Lower lobe of right lung (tissue), 2 donors: ENCODE results near the gene USP48. TPM values are rescaled to one million over a fixed set of nuclear protein-coding genes. Genes with fewer than 3 reads are reported as not detected.
A peak's percentile ranks its signal among the peaks of the same experiment; 100 is the strongest.

Source experiments
- ATAC-seq, 2 donors: fragments of 200-7000 bp; cut with Tn5 transposase; one replicate each; pipeline ENCODE4 v1.9.1; 2020 to 2022; ENCODE audit warnings: mild to moderate bottlenecking in 2 of 2, moderate library complexity in 2 of 2
- DNase-seq: peaks from one replicate; pipeline ENCODE4 v3.0.0-alpha.2; 2020
- H3K27ac ChIP-seq: fragments of 200-600 bp; one replicate; pipeline ENCODE4 v1.8.0; 2022
- H3K27me3 ChIP-seq: fragments of 200-600 bp; one replicate; pipeline ENCODE4 v1.8.0; 2022; ENCODE audit warnings: low read depth
- H3K36me3 ChIP-seq: fragments of 200-600 bp; one replicate; pipeline ENCODE4 v1.8.0; 2022; ENCODE audit warnings: mild to moderate bottlenecking
- H3K4me1 ChIP-seq: fragments of 200-600 bp; one replicate; pipeline ENCODE4 v1.8.0; 2022
- H3K4me3 ChIP-seq: fragments of 200-600 bp; one replicate; pipeline ENCODE4 v1.8.0; 2022; ENCODE audit warnings: mild to moderate bottlenecking
- H3K9me3 ChIP-seq: fragments of 200-600 bp; one replicate; pipeline ENCODE4 v1.8.0; 2022
- intact Hi-C: fragments of 100-400 bp; cut with DNase I; formaldehyde crosslinking; loops from one replicate; pipeline ENCODE4 v1.11.0; 2022
- total RNA-seq: library from RNA; stranded (reverse); fragmentation: NEBNext Ultra II Directional; extraction: Animal tissue kit (Norgen Biotek cat#: 25700); gene quantifications from one replicate; pipeline ENCODE4 v1.2.1, GENCODE V29; 2021
- TF ChIP-seq, protein P1 (sequence below): fragments of 200-600 bp; IDR thresholded peaks from one replicate; pipeline ENCODE4 v1.8.0; 2022; ENCODE audit warnings: antibody characterized with exemption, mild to moderate bottlenecking
- donor health status: DM: no; HTN: yes; CAD: no; lungs with severe emphysema.

Gene USP48
- total RNA-seq, 1 donor from 2014 or later, result 61.9 TPM

DNA sequence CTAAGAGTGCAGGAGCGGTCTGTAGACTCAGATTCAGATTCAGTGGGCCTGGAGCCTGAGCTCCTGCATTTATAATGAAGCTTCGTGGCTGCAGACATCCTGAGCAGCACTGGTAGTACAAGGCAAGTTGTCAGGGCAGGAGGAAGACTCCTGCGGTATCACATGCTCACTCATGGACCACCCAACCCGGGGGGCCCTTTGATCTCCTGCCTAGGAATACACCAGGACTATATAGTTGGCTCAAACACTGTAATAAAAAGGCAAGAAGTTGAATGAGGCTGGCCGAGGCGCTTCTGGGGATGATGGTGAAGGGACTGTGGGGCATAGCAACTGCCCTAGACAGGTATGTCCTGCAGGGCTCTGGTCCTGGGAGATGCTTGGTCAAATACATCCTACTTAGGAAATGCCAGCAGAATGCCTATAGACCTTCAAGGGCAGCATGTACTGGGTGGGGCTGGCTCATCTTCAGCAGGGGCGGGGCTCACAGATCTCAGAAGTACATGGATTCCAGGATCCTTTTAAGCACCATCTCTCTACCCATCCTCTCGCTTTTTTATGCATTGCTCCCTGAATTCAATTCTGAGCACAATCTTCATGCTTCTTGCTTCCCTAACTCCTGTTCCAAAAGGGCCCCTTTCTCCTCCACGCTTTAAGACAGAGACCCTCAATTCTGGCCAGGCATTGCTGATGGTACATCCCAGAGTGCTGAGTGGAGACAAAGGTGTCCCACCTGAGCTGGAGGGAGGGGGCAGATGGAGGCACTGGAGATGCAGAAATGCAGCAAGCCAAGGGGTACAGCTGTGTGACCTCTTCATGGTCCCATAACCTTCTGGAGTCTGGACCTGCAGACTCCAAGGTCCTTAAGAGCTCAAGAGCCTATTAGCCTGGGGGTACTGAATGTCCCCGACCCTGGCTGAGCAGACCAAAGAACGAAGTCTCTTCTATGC, 111.7 kb downstream of the USP48 start:
- H3K4me1 ChIP-seq, result peaks cover 47% of the 10 kb centered on the region
- H3K9me3 ChIP-seq, result no peaks in the 10 kb centered on the region
- no peak overlapping the region for H3K27ac ChIP-seq
- DNase-seq (no peak), ATAC-seq (no peak)
- peaks cover 41% of the 10 kb centered on the region for H3K27me3 ChIP-seq
- H3K4me3 ChIP-seq, result no peak overlapping the region
- no peaks in the 10 kb centered on the region for H3K36me3 ChIP-seq
- TF ChIP-seq, protein P1, sequence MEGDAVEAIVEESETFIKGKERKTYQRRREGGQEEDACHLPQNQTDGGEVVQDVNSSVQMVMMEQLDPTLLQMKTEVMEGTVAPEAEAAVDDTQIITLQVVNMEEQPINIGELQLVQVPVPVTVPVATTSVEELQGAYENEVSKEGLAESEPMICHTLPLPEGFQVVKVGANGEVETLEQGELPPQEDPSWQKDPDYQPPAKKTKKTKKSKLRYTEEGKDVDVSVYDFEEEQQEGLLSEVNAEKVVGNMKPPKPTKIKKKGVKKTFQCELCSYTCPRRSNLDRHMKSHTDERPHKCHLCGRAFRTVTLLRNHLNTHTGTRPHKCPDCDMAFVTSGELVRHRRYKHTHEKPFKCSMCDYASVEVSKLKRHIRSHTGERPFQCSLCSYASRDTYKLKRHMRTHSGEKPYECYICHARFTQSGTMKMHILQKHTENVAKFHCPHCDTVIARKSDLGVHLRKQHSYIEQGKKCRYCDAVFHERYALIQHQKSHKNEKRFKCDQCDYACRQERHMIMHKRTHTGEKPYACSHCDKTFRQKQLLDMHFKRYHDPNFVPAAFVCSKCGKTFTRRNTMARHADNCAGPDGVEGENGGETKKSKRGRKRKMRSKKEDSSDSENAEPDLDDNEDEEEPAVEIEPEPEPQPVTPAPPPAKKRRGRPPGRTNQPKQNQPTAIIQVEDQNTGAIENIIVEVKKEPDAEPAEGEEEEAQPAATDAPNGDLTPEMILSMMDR, result no peak
- intact Hi-C loops, result no loop called here

DNA sequence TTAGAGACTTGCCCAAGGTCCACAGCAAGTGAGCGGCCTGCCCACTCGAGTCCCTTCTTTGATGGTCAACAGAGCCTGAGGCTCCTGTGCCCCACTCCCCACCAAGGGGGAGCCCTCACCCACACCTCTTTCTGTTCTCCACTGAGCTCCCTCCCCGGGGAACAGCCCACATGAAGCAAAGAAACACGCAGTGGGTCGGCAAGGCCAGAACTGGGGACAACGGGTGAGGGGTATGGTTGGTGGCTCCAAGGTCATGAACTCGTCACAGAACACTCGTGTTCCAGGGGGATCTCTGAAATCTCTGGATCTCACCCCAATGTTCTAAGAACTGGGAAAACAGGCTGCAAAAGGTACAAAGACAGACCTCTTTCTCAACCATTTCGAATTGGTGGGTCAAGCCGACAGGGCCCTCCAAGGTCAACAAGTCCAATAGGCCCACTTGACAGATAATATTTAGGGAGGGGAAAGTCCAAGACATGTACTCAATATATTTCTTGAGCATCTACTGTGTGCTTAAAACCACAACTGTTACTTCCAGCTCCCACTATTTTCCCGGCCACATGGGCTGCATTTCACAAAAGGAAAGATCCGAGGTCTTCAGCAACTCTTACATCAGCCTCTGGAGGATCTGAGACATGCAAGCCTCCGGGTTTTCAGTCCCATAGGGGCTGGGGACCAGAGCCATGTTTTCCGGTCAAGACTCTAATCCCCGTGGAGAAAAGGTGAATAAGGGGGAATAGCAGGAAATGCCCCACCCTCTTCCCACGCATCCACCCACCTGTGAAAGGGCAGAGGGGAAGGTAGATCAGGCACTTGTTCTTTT, 112.7 kb downstream of the USP48 start:
- Histone ChIP-seq H3K9me3 (no peaks in the 10 kb centered on the region), H3K4me3 (peak overlapping the region; percentile 46), H3K27me3 (peaks cover 50% of the 10 kb centered on the region), H3K36me3 (no peaks in the 10 kb centered on the region), H3K27ac (no peak overlapping the region), H3K4me1 (peaks cover 50% of the 10 kb centered on the region)
- ATAC-seq (no peak), DNase-seq (no peak)
- TF ChIP-seq, protein P1, result no peak
- intact Hi-C loops, result no loop called here

DNA sequence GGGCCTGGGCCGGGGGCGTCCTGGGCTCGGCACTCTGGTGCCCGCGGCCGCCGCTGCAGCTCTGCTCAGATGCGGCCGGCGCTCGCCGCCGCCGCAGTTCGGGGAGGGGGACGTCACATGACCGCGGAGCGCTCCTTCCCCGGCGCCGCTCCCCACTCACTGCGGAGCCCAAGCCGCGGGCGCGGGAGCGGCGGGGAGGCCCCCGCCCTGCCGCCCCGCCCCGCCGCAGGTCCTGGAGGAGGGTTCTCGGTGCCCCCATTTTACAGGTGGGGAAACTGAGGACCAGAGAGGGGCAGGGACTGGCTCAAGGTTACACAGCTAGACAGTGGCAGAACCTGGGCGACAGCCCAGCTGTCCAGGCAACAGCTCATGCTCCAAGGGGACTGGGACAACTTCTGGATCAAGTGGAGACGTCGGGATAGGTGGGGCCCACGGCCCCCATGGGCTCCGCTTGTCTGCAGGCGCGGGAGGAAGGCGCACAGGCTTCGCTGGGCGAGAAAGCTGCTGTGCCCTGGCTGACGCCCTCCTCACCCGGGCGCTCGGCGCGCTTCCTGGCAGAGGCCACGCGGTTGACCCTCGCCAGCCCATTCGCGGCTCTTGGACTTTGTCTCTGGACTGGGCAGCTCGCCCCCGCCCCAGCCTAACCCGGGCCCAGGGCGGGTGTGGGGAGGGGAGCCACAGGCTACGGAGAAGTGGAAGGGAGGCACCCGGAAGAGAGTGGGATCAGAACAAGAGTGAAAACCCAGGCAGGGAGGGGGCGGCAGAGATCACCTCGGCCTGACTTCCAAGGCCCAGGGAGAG, 113.5 kb downstream of the USP48 start, which contains the start of gene RAP1GAP:
TSS of gene RAP1GAP (minus strand) at position 100 of the 801 bp plus-strand sequence. CDS start 49,325 bp downstream, outside the sequence.
- ATAC-seq (peak; percentile 66 to 70), DNase-seq (peak; percentile 63)
- Histone ChIP-seq H3K27me3 (peaks cover 50% of the 10 kb centered on the region), H3K27ac (no peak within 1 kb of the TSS), H3K36me3 (no peaks in the 10 kb centered on the region), H3K4me1 (peaks cover 50% of the 10 kb centered on the region), H3K4me3 (peak within 1 kb of the TSS; percentile 46), H3K9me3 (no peaks in the 10 kb centered on the region)
- intact Hi-C loops, result no loop called here
- TF ChIP-seq, protein P1, result no peak

DNA sequence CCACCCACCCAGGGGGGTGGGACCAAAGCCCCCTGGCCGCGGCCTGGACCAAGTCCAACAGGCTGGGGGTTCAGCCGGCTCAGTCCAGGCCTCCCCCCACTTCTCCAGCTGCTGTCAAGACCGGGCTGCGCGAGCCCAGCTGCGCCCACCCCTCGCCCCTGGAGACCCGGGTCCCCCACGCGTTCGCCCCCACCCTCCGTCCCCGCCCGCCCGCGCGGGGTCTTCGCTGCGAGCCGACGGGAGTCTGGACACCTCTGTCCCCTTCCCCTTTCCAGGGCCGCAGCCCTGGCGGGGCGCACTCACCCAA, 114.0 kb downstream of the USP48 start:
- peak overlapping the region; percentile 46 for H3K4me3 ChIP-seq
- H3K27me3 ChIP-seq, result peaks cover 50% of the 10 kb centered on the region
- intact Hi-C loops, result no loop called here
- H3K4me1 ChIP-seq, result peaks cover 50% of the 10 kb centered on the region
- TF ChIP-seq, protein P1, result no peak
- ATAC-seq, result no peak
- H3K9me3 ChIP-seq, result no peaks in the 10 kb centered on the region
- no peak for DNase-seq
- no peak overlapping the region for H3K27ac ChIP-seq
- H3K36me3 ChIP-seq, result no peaks in the 10 kb centered on the region
